GM19240 (cell line): ENCODE results near the gene SP2.

Experiments used
- DNase-seq: peaks from one replicate; pipeline ENCODE4 v3.0.0; 2011; ENCODE audit warnings: low spot score; ENCODE audit not compliant: insufficient read length

SP2 gene

DNA sequence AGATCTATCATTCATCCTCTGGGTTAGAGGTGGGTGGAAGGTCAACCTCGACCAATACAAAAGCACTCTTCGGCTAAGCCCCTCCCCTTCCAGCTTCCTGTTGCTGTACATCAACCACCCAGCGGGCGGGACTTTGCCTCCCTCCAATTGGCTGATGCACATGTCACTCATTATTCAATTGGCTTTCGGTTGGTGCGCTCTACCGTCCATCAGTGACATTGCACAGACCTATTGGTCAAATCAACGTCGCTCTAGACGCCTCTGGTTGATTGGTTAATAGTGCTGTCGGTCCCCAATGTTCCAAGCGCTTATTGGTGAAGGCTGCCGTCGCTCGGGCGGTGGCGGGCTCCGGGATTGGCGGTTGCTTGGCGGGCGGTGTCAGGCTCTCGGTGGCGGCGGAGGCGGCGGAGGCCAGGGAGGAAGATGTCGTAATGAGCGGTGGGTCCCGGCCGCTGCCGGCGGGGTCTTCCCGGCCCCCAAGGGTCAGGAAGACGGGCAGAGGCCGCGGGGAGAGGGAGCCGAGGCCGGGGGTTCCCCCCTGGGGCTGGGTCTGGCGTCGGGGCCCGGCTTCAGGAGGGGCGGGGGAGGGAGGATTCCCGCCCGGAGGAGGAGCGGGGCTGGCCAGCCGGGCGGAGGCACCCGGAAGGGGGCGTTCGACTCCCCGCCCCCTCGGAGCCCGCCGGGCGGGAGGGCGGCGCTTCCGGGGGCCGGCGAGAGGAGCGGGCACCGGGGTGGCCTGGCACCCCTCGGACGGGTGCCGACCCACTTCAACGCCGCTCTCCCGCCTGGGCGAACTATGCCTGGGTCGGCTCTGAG lies at the start of gene SP2:
SP2 (plus strand) TSS at position 381 of the 816 bp plus-strand sequence; CDS start at position 432, 51 bp downstream.
- DNase-seq: peak; percentile 98

DNA sequence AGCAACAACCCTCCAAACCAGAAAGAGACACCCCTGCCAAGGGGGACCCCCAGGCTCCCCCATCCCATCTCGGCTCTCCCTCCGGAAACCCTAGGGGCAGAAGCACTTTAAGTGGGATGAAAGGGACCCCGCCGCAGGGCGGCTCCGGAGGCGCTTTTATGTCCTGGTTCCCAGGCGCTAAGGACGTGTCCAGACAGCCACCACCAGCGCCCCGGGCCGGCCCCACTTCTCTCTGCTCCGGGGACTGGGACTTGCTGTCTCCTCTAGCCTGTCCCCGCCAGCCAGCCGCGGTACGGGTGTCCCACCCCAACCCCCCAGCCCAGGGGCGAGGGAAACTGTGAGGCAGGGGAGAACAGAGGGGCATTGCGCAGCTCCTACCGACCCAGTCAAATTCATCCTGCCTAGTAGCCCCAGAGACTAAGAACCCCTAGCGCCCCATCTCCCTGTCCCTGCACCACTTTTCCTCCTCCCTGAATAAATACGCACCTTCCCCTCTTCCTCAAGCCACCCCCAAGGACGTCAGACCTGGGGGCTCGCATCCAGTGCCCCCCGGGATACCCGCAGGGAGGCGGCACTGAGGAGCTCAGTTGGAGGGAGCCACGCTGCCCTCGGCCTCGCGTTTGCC lies 49.2 kb upstream of the SP2 start:
- DNase-seq: no peak

DNA sequence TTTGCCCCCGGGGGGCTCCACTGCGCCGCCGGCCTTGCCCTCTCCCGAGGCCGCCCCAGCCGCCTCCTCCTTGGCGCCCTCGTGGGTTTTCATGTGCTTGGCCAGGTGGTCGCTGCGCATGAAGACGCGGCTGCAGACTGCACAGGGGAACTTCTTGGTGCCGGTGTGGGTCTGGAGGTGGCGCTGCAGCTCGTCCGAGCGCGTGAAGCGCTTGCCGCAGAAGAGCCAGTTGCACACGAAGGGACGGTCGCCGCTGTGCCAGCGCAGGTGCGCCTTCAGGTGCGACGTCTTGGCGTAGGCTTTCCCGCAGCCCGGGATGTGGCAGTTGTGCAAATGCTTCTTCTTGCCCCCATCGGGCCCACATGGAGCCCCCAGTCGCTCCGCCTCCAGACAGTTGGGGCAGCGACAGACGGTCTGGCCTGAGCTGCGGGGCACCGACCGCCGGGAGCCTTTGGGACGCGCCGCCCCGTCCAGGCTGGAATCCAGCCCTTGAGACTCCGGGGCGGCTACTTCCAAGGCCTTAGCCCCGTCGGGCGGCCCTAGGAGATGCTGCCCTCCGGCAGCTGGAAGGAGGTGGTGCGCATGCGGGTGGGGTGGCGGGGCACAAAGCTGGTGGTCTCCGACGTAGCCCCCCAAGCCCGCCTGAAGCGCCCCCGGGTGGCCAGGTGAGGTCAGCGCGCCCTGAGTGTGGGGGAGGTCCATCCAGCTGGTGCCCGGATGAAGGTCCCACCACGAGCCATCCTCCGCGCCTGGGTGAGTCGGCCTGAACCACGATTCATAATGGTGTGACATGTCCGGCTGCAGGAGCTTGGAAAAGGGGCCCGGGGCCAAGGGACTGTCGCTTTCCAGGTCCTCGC lies 48.5 kb upstream of the SP2 start:
- DNase-seq: no peak

DNA sequence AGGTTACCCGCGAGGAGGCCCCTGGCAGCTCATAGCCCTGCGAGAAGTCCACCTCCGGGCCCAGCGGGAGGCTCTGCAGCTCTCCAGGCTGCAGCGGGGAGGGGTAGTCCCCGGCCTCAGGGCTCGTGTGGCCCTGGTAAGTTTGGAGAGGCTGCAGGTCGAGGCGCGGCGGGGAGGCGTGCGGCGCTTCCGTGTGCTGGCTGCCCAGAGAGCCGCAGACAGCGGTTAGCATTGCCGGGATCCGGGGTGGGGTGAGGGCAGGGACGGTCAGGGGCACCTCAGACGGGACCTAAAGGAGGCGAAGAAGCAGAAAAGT lies 47.9 kb upstream of the SP2 start:
- DNase-seq: no peak

DNA sequence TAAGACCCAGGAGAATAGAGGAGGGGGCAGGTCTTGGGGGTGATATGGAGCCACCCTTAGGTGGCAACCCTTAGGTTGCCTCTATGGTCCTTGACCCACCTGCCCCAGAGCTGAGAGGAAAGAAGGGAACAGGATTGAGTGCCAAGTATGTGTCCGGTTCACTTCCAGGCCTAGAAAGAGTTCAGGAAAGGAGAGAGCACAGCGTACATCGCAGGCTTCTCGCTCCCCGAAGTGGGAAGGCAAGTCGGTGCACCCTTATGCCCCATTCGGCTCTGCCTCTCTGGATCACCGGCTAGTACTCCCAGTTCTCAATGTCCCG lies 45.7 kb upstream of the SP2 start:
- no peak for DNase-seq

DNA sequence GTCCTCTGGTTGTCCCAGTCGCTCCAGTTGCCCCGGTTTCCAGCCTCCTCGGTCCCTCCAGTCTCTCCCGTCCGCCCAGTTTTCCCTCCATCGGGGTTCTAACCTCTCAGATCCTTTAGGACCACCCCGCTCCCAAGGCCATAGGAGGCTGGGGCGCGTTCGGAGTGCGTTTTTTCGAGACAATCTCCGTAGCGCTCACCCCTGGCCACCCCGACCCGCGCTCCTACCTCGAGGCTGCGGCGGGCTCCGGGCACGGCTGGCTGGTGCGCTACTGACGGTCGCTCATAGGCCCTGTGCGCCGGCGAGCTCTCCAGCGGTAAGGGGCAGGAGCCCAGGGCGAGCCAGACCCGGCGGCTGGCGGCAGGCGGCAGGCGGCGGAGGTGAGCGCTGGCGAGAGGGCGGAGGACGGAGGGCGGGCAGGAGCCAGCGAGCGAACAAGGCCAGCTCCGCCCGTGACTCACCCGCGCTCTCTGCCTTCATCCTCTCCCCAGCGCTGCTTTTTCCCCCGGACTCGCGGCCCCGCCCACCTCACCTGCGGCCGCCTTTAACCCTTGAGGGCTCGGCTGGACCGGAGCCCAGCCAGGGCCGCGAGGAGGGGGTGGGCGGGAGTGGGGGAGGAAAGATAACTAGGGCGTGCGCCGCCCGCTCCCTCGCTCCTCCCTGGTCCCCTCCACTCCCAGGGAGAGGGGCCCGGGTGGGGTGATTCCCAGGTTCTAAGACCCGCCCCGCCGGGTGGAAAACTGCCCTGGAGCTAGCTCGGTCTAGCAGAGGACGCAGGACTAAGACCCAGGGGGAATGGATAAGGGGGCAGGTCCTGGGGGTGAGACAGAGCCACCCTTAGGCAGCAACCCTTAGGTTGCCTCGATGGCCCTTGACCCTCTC lies 45.1 kb upstream of the SP2 start, which contains the start of gene SP6:
SP6 (minus strand) TSS at position 472 of the 882 bp plus-strand sequence. CDS start 2,734 bp downstream, outside the sequence.
- DNase-seq: no peak

DNA sequence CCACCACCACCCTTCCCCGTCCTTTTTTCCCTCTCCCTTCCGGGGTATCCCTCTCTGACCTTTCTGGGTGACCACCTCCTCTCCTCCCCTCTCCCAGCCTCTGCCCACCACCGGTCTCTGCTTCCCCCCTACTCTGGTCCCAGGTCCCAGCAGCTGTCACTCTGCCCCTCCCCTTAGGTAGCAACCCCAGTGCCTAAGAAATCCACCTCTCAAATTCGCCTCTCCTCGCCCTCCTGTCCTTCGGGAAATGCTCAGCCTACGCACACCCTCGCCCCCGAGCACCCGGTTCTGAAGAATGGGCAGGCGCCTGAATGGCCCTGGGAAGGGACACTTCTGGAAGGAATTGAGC lies 44.3 kb upstream of the SP2 start:
- DNase-seq: no peak

DNA sequence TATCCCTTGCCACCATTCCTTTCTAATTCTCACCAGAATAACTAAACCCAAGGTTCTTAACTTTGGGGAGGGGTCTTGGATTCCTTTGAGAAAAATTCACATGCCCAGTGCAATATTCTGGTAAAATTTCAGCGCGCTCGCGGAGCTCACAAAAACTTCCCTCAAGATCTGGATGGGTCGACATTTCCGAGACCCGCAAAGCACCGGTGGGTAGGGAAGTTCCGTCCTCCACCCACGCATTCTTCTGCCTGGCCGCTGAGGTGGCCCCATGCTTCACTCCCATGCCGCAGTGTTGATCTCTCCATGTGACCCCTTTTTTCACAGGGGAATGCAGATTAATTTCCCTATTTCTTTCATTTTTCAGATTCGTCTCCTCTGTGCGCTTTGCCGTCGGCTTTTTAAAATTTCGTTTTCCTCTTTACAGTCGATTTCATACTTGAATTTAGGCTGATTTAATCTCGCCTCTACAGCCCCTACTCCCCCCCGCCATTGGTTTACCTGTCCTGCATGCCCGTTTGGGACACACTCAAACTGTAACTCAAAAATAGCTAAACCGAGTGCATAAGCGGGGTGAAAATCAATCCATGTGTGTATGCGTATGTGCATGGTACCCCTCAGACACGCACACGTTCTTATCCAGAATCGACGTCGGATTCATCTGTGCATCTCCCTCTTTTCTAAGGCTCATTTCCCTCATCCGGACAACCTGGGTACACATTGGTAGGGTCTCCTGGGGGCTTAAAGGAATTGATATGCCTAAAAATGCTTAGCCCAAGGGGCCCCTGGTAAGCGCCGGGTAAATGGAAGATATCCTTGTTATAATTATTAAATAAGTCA lies 43.7 kb upstream of the SP2 start:
- no peak for DNase-seq

DNA sequence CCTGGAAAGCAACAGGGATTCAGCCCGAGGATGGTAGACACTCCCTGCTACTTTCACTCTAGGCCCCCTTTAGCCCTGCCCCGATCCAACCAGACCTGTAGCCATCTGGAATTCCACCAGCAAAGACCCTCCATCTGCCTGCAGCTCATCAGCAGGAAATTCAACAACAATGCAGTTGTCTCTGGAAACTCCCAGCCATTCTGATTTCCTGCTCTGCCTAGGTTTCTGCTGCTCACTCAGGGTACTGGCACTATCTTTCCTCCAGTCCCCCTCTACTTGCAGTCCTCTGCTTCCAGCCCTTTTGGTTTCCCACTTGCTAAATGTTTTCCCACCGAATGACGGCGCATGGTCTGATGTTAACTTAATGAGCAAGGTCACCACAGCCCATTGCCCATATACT lies 42.4 kb upstream of the SP2 start:
- no peak for DNase-seq

DNA sequence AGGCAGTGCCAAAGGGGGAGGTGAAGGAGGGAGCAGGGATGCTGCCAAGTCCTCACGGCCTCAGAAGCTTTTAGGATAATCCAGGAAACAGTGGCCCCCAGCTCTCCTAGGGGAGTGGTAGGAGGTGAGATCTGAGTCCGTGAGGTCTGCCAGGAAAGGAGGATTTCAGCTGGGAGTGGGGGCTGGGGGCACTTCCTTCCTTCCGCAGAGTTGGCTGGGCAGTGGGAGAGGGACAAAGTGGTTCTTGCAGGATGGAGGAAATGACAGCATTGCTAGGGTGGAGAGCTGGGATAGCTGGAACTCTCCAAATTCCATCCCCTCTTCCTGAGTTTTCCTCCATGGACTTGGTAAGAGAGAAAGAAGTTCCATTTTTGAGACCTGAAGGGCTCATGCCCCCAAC lies 40.3 kb upstream of the SP2 start:
- no peak for DNase-seq

DNA sequence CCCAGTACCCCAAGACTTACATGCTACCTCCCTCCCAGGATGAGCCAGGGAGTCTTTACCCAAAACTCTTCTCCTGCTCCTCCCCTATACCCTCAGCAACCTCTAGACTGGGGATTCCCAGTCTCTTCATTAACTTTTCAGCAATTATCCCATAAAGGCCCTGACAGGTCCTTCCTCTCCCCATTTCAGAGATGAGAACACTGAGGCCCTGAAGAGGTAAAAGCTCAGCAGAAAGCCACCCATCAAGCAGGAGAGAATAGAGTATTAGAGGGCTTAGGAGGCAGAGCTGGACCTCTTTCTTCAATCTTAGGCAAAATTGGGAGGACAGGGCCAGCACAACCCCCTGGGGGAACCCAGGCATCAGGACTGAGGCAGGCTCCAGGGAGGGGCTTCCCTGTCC lies 39.2 kb upstream of the SP2 start:
- DNase-seq: no peak

DNA sequence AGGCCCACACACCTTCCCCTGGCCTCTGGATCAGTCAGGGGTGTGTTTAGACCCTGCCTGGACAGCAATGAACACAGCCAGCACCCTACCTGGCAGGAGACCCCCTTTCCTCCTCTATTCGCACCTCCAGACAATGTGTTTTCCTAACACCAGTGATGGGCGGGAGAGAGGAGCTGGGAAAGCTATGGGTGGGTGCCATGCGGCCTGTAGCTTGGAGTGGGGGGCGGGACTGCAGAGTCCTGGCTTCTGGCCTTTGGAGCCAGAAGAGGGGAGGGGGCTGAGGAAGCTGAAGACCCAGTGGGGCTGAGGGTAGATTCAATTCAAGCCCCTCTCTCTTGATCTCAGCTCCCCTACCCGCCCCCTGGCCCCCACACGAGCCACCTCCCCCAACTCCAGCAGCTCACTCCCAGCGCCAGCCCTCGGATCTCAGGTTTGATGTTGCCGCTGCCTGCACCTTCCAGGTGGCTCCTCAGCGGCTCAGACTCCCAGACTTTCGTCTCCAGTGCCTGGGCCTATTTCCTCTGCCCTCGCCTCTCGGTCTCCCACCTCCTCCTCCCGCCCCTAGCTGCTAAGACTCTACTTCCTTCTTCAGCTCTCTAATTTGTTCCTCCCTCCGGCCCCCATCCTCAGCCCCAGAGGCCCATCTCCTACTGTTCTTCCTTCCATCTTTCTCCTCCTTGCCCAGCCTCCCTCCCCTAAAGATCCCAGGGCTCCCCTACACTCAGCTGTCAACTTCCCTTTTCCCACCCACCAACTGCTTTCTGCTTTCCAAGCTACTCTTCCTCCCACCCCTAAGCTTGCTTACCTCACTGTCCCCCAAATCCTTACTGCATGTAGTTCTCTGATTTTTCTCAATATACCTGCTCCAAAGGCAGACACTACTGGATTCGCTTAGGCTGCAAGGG lies 38.2 kb upstream of the SP2 start:
- no peak for DNase-seq

DNA sequence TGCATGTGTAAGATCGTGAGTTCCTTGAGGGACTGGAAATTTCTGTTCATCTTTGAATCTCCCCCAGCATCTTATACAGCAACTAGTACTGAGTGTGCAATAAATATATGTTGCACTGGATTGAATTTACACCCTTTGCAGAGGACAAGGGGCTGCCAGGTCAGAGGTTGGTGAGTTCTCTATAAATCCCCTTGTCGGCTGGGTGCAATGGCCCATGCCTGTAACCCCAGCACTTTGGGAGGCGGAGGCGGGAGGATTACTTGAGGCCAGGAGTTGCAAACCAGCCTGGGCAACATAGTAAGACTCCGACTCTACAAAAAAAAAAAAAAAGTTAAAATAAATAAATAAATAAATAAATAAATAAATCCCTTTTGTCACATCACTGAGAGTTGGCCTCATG lies 35.6 kb upstream of the SP2 start:
- no peak for DNase-seq

DNA sequence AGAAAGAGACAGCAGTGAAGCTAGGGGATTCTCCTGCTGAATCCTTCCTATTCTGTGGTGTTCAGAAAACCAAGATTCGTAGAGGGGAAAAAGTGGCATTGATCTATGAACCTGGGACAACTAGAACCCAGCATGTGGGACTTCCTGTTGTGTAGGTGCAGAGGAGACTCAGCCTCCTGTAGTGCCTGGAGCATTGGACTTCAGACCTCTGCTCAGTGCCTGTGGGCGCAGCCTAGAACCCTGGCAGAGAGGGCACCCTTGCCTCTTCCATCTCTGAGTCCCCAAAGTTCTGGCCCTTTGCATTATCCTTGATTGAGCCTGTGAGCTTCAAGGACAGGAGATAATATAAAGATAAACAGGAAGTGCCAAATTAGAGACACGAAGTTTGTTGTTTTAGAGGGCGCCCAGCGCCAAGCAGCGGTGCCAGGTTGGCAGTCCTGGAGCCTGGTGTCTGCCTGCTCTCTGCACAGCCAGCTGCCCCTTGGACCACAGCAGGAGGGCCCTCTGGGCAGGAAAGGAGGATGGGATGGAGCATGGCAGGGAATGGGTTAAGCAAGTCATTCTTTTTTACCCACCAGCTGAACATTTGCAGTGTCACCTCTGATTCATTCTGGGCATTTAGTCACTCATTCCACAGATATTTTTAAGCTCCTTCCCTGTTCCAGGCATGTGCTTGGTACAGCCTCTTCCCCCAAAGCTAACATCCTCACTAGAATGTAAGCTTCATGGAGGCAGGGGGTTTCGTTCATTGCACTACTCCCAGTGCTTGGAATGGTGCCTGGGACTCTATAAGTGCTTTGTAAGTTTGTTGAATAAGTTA lies 33.2 kb upstream of the SP2 start:
- DNase-seq: no peak

DNA sequence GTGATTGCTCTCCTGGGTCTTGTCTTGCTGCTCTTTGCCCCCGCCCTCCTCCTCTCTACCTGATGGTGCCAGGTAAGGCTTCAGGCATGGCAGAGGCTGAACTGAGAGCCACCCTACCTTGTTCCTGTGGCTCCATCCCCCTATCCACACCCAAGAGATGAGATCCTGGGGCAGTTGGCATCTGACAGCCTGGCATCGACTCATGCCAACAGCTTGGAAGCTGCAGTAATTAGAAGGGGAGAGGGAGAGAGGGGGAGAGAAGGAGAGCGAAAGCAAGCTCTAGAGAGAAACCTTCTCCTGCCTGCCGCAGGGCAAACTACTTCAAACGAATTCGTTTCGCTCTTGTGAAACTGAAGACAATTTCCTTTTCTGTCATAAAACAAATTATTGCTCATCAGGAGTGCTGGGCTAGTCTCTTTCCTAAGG lies 31.2 kb upstream of the SP2 start:
- DNase-seq: no peak

DNA sequence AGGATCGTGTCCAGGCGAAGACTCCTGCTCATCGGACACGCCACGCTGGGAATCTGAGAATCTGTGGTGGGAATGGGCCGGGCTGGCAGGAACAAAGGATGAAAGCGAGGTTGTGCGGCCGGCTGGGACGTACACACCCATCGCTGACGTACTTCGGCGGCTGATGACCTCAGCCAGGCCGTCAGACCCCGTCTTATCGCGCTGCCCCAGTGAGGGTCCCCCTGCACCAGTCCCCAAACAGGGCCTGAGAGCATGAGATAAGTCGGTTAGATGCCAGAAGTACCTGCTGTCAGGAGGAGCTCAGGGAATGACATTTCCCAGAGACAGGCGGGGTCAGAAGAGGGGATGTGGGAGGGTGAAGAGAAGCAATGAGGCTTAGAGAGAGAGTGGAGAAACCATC lies 29.1 kb upstream of the SP2 start:
- DNase-seq: no peak

DNA sequence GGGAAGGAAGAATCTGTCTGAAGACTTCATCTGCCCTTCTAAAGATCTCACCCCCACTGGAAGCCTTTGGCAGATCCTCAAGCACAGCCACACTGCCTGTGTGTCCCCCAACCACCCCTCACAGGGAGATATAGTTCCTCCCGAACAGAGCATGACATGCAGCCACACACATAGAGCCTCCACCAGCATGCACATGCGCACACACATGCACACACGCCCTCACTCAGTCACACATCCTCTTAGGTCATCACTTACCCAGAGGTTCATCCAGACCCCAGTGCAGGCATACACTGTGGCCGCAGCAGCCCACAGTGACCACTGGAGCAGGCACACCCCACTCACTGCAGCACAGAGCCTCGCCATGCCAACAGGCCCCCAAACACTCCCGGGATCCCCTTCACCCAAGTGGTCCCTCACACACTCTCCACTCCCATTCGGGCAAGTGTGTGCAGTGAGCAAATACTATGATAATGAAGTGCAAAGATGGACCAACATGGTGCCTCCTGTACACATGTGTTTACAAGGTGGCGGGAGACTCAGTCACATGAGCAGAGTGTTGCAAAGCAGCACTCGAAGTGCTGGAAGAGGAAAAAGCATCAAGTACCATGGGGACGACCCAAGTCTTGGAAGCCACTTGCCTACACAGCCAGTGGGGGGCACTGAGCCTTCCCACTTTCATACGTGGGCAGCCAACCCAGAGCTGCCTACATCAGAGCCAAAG lies 28.1 kb upstream of the SP2 start:
- DNase-seq: no peak

DNA sequence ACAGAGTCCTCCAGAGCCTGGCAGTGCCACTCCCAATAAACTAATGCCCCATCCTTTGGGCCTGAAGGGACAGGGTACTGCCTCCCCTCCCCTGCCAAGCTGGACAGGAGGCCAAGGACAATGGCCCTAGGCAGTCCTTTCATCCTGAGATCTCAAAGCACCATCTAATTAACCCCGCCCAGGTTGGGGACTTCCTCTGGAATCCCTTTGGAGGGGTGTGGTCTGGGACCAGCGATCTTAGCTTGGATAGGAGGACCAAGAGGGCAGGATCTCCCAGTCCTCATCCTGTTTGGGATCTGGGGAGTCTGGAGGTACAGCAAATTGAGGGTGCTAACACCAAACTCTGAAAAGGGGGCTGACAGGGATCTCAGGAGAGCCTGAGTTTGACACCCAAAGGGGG lies 26.9 kb upstream of the SP2 start:
- no peak for DNase-seq
